Brain microvascular endothelial cell (primary cell): ENCODE results near the gene RHBDD2.
A peak's percentile ranks its signal among the peaks of the same experiment; 100 is the strongest.
"Not testable (repeated sequence)": the region's sequence is repeated elsewhere in the genome, so short reads cannot be mapped to it uniquely, and the experiment has no call there.

Experiments
- DNase-seq: peaks from one replicate; pipeline ENCODE4 v3.0.0-alpha.2; 2020
- H3K27ac ChIP-seq: fragments of 250-450 bp; sonication (Bioruptor Pico); 2 replicates; pipeline ENCODE4 v1.5.1; 2020; ENCODE audit warnings: mild to moderate bottlenecking, moderate library complexity
- H3K27me3 ChIP-seq: fragments of 250-450 bp; sonication (Bioruptor Pico); replicated peaks from 2 replicates; pipeline ENCODE4 v1.5.1; 2020; ENCODE audit warnings: mild to moderate bottlenecking
- H3K36me3 ChIP-seq: fragments of 250-450 bp; sonication (Bioruptor Pico); replicated peaks from 2 replicates; pipeline ENCODE4 v1.5.1; 2020; ENCODE audit warnings: mild to moderate bottlenecking
- H3K4me3 ChIP-seq: 2 replicates; pipeline ENCODE4 v1.5.1; 2011; ENCODE audit warnings: low read depth, mild to moderate bottlenecking, control low read depth, low read length, moderate library complexity
- in situ Hi-C: cut with HindIII; loops from 2 replicates; pipeline ENCODE4 v1.10.0; 2017; ENCODE audit warnings: low sequenced_read_pairs, low pct_ligation_motif_present
- TF ChIP-seq, protein P1 (sequence below): IDR thresholded peaks from 2 replicates; pipeline ENCODE4 v1.5.1; 2011; ENCODE audit warnings: low read depth, mild to moderate bottlenecking, moderate library complexity, low read length, control low read depth, inconsistent platforms; ENCODE audit errors: missing control alignments

The RHBDD2 gene

DNA sequence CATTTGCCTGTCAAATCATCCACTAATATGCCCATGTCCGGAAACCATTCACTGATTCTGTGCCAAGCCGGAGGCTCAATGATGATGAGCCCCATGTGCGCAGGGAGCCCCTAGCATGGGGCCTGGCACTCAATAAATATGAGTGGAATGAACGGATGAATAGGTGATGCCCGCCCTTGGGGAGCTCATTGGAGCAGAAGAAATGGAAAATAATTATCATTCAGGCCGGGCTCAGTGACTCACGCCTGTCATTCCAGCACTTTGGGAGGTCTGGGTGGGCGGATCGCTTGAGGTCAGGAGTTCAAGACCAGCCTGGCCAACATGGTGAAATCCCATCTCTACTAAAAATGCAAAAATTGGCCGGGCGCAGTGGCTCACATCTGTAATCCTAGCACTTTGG is 11.0 kb downstream of the RHBDD2 start:
- TF ChIP-seq, protein P1, sequence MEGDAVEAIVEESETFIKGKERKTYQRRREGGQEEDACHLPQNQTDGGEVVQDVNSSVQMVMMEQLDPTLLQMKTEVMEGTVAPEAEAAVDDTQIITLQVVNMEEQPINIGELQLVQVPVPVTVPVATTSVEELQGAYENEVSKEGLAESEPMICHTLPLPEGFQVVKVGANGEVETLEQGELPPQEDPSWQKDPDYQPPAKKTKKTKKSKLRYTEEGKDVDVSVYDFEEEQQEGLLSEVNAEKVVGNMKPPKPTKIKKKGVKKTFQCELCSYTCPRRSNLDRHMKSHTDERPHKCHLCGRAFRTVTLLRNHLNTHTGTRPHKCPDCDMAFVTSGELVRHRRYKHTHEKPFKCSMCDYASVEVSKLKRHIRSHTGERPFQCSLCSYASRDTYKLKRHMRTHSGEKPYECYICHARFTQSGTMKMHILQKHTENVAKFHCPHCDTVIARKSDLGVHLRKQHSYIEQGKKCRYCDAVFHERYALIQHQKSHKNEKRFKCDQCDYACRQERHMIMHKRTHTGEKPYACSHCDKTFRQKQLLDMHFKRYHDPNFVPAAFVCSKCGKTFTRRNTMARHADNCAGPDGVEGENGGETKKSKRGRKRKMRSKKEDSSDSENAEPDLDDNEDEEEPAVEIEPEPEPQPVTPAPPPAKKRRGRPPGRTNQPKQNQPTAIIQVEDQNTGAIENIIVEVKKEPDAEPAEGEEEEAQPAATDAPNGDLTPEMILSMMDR: no peak
- peaks cover 22% of the 10 kb centered on the region for H3K36me3 ChIP-seq

DNA sequence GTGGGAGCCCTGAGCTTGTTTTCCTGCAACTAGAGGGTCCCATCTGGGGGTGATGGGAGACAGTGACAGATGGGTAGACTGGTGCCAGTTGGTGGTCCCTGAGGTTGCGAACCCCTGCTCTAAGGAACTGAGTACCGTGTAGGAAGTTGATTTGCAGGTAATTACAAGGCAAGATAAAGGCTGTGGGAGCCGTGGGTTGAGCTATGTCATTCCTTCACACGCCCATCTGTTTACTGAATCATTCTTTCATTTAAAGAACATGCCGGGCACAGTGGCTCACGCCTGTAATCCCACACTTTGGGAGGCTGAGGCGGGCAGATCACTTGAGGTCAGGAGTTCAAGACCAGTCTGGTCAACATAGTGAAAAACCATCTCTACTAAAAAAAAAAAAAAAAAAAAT is 12.4 kb downstream of the RHBDD2 start:
- in situ Hi-C loops, H3K27me3 ChIP-seq, H3K27ac ChIP-seq, H3K4me3 ChIP-seq, DNase-seq: not testable (repeated sequence)
- H3K36me3 ChIP-seq: peaks cover 13% of the 10 kb centered on the region

More for the DNA sequence above, 11.0 kb downstream of the RHBDD2 start:
- DNase-seq: peak; percentile 57
- Histone ChIP-seq H3K4me3 (no peak overlapping the region), H3K27me3 (no peaks in the 10 kb centered on the region), H3K27ac (no peak overlapping the region)
- in situ Hi-C loops: no loop called here

DNA sequence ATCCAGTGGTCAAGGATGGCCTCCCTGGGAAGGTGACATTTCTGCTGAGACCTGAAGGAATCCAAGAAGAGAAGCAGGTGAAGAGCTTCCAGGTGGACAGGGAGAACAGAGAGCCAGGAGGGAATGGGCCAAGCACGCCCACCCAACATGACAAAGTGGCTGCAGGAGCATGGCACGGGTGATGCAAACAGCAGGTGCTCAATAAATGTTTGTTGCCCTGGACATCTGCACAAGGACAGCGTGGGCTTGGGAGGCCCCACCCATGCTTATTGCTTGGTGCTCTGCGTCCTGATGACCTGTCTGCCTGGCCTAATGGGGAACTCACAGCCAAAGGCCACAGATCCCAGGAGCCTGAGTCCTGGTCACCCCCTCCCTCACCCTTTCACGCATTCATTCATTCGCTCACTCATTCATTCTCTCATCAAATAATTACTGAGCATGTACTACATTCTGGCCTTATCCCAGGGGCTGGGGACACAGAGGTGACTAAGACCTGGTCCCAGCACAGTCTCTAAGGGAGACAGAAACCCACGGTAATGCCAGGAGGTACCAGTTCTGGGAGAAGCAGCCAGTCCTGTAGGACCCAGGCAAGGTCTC is 13.1 kb downstream of the RHBDD2 start:
- no peak overlapping the region for H3K4me3 ChIP-seq
- DNase-seq: no peak
- in situ Hi-C loops: no loop called here
- H3K36me3 ChIP-seq: peaks cover 12% of the 10 kb centered on the region
- TF ChIP-seq, protein P1: no peak
- no peak overlapping the region for H3K27ac ChIP-seq
- H3K27me3 ChIP-seq: no peaks in the 10 kb centered on the region

DNA sequence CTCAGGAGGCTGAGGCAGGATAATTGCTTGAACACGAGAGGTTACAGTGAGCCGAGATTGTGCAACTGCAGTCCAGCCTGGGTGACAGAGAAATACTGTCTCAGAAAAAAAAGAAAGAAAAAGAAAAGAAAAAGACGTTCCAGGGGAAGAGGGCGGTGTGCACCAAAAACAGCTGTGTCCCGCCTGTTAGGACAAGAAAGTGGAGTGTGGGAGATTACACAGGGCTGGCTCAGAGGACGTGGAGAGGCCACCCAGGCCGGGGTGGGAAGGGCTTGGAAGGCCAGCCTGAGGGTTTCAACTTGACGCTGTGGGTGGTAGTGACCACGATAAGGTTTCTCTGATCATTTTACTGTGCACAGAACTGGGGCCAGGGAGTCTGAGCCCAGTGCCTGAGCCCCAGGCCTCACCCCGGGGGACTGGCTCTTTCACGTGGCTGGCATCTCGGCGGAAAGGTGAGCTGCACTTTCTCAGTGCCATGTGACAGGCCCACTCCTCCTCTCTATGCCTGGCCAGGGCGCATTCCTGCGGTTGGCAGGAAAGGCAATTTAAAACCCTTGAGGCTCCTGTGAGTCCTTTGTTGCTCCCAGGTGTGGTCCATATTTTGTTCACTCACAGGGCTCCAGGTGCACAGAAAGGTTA is 13.9 kb downstream of the RHBDD2 start:
- in situ Hi-C loops: no loop called here
- H3K4me3 ChIP-seq: no peak overlapping the region
- TF ChIP-seq, protein P1: no peak
- DNase-seq: no peak
- H3K27ac ChIP-seq: no peak overlapping the region
- H3K36me3 ChIP-seq: peaks cover 9% of the 10 kb centered on the region
- no peaks in the 10 kb centered on the region for H3K27me3 ChIP-seq

DNA sequence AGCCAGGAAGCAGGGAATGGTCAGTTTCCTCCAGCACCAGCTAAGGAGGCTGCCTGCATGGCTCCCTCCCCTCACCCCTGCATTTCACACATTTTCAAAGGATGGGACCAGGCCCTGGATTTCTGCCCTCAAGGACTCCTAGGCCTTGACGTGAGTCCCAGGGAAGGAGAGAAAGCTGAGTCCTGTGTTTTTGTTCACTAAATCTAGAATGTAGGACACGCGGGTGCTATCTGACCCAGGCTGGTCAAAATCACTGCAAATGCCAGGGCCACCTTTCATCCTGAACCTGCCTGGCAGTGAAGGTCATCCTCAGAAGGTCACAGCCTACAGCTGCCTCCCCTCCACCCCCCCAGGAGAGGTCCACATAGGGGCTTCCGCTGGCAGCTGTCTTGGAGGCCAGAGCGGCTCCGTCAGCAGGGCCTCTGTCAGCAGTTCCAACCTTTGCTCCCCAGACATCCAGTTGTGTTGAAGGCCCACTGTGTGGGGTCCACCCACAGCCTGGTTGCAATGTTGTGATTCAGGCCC is 18.0 kb downstream of the RHBDD2 start:
- DNase-seq: no peak
- TF ChIP-seq, protein P1: no peak
- H3K36me3 ChIP-seq: no peaks in the 10 kb centered on the region
- H3K27ac ChIP-seq: no peak overlapping the region
- H3K27me3 ChIP-seq: no peaks in the 10 kb centered on the region
- in situ Hi-C loops: no loop called here
- H3K4me3 ChIP-seq: no peak overlapping the region

DNA sequence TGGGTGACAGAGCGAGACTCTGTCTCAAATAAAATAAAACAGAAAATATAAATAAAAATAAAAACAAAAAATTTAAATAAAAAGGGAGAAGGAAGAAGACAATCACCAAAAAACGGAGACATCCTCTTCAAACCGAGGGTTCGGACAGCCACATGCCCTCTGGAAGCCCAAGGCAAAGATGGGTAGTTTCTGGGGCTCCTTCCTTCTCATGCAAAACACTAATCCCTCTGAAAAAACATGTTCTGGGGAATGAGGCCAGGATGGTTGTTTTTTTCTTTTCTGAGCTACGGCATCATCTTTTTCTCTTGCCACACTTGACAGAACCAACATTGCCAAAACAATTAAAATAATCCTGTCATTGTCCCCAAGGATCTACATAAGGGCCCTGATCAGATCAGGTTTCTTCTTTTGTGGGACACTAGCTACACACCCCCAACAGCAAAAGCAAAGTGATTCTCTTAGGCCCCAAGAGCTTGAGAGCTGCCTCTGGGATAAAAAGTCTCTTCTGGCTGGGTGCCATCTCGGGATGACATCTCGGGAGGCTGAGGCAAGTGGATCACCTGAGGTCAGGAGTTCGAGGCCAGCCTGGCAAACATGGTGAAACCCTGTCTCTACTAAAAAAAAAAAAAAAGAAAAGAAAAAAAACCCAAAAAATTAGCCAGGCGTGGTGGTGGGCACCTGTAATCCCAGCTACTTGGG is 21.9 kb downstream of the RHBDD2 start:
- no peak overlapping the region for H3K27ac ChIP-seq
- no peak overlapping the region for H3K4me3 ChIP-seq
- no peaks in the 10 kb centered on the region for H3K36me3 ChIP-seq
- TF ChIP-seq, protein P1: no peak
- H3K27me3 ChIP-seq: no peaks in the 10 kb centered on the region
- in situ Hi-C loops: no loop called here
- no peak for DNase-seq
